Measurements from ENCODE around the gene XKR8.

- TF ChIP-seq CTCF (conservative IDR thresholded peaks at IDR 0.05; ENCODE audit: low read length) (no peak), EZH2phosphoT487 (IDR thresholded peaks at IDR 0.05; ENCODE audit: borderline replicate concordance, low read depth, low read length) (no peak)
Measured at GRCh38 chr1:27922272-27922671, 37.5 kb upstream of the XKR8 start.
